Upper lobe of right lung (tissue), 1 donor: ENCODE data around the gene RFX3. TPM values are rescaled to one million over a fixed set of nuclear protein-coding genes. Genes with fewer than 3 reads are reported as not detected.
A peak's percentile ranks its signal among the peaks of the same experiment; 100 is the strongest.

Experiments used
- ATAC-seq: fragments of 200-7000 bp; cut with Tn5 transposase; one replicate; pipeline ENCODE4 v1.9.1; 2020; ENCODE audit warnings: mild to moderate bottlenecking, moderate library complexity
- DNase-seq: peaks from one replicate; pipeline ENCODE4 v3.0.0-alpha.2; 2020
- H3K27ac ChIP-seq: fragments of 200-600 bp; one replicate; pipeline ENCODE4 v1.8.0; 2022
- H3K27me3 ChIP-seq: fragments of 200-600 bp; one replicate; pipeline ENCODE4 v1.8.0; 2022; ENCODE audit warnings: mild to moderate bottlenecking
- H3K36me3 ChIP-seq: fragments of 200-600 bp; one replicate; pipeline ENCODE4 v1.8.0; 2022
- H3K4me1 ChIP-seq: fragments of 200-600 bp; one replicate; pipeline ENCODE4 v1.8.0; 2022
- H3K4me3 ChIP-seq: fragments of 200-600 bp; one replicate; pipeline ENCODE4 v1.8.0; 2022; ENCODE audit warnings: mild to moderate bottlenecking
- H3K9me3 ChIP-seq: fragments of 200-600 bp; one replicate; pipeline ENCODE4 v1.8.0; 2022
- CTCF ChIP-seq: fragments of 200-600 bp; IDR thresholded peaks from one replicate; pipeline ENCODE4 v1.8.0; 2022; ENCODE audit warnings: antibody characterized with exemption
- intact Hi-C: fragments of 100-400 bp; cut with DNase I; formaldehyde crosslinking; loops from one replicate; pipeline ENCODE4 v1.11.0; 2022
- total RNA-seq: library from RNA; stranded (reverse); fragmentation: NEBNext Ultra II Directional; extraction: Animal tissue kit (Norgen Biotek cat#: 25700); gene quantifications from one replicate; pipeline ENCODE4 v1.2.1, GENCODE V29; 2021
- donor health status: DM: no; HTN: yes; CAD: no; lungs with severe emphysema.

Gene RFX3
- total RNA-seq, 1 donor from 2014 or later, result 13.8 TPM

- ATAC-seq (no peak), DNase-seq (no peak)
- Histone ChIP-seq H3K27me3 (peaks cover 6% of the 10 kb centered on the region), H3K36me3 (no peaks in the 10 kb centered on the region), H3K4me1 (no peaks in the 10 kb centered on the region), H3K27ac (no peak overlapping the region), H3K4me3 (no peak overlapping the region), H3K9me3 (no peaks in the 10 kb centered on the region)
- intact Hi-C loops, result no loop called here
- no peak for TF ChIP-seq CTCF
Observed at GRCh38 chr9:3191715-3192114, 334.1 kb downstream of the RFX3 start.

- intact Hi-C loops, result no loop called here
- no peak overlapping the region for H3K4me3 ChIP-seq
- H3K27me3 ChIP-seq, result peaks cover 13% of the 10 kb centered on the region
- H3K27ac ChIP-seq, result no peak overlapping the region
- no peaks in the 10 kb centered on the region for H3K4me1 ChIP-seq
- no peak for ATAC-seq
- no peak for TF ChIP-seq CTCF
- no peak for DNase-seq
- no peaks in the 10 kb centered on the region for H3K9me3 ChIP-seq
- H3K36me3 ChIP-seq, result no peaks in the 10 kb centered on the region
Observed at GRCh38 chr9:3189113-3189861, 336.5 kb downstream of the RFX3 start.

- peaks cover 18% of the 10 kb centered on the region for H3K27me3 ChIP-seq
- no peak for DNase-seq
Observed at GRCh38 chr9:3186751-3187150, 339.1 kb downstream of the RFX3 start.

GRCh38 chr9:3181049-3181953, 344.5 kb downstream of the RFX3 start:
- ATAC-seq, result peak; percentile 72
- peak; percentile 16 for TF ChIP-seq CTCF
- H3K36me3 ChIP-seq, result no peaks in the 10 kb centered on the region
- no peaks in the 10 kb centered on the region for H3K9me3 ChIP-seq
- intact Hi-C loops, result no loop called here
- peaks cover 30% of the 10 kb centered on the region for H3K27me3 ChIP-seq
- H3K4me1 ChIP-seq, result no peaks in the 10 kb centered on the region
- H3K4me3 ChIP-seq, result no peak overlapping the region
- H3K27ac ChIP-seq, result no peak overlapping the region
- peak; percentile 70 for DNase-seq

More at GRCh38 chr9:3186751-3187150, 339.1 kb downstream of the RFX3 start:
- H3K4me1 ChIP-seq, result no peaks in the 10 kb centered on the region
- intact Hi-C loops, result no loop called here
- no peak for ATAC-seq
- H3K4me3 ChIP-seq, result no peak overlapping the region
- no peak for TF ChIP-seq CTCF
- no peak overlapping the region for H3K27ac ChIP-seq
- no peaks in the 10 kb centered on the region for H3K9me3 ChIP-seq
- H3K36me3 ChIP-seq, result no peaks in the 10 kb centered on the region

GRCh38 chr9:3180696-3181048, 345.1 kb downstream of the RFX3 start:
- no peak overlapping the region for H3K27ac ChIP-seq
- intact Hi-C loops, result no loop called here
- DNase-seq (no peak), ATAC-seq (no peak)
- H3K9me3 ChIP-seq, result no peaks in the 10 kb centered on the region
- TF ChIP-seq CTCF, result no peak
- peaks cover 29% of the 10 kb centered on the region for H3K27me3 ChIP-seq
- H3K36me3 ChIP-seq, result no peaks in the 10 kb centered on the region
- H3K4me1 ChIP-seq, result no peaks in the 10 kb centered on the region
- no peak overlapping the region for H3K4me3 ChIP-seq
